K562 (cell line): ENCODE measurements around the gene NPC1L1. TPM values are rescaled to one million over a fixed set of nuclear protein-coding genes. Genes with fewer than 3 reads are reported as not detected.

Experiments
- CBFB ChIP-seq: sonication (generic); formaldehyde crosslinking; IDR thresholded peaks from 2 replicates; pipeline ENCODE4 v1.4.0; 2020; ENCODE audit warnings: mild to moderate bottlenecking, missing genetic modification reagents
- CREM ChIP-seq: IDR thresholded peaks from 2 replicates; pipeline ENCODE4 v1.6.1; 2014; ENCODE audit warnings: antibody characterized with exemption, low read depth
- HDAC6 ChIP-seq: IDR thresholded peaks from 2 replicates; pipeline ENCODE4 v1.6.1; 2012; ENCODE audit warnings: low read depth, mild to moderate bottlenecking, control low read depth, inconsistent platforms, low read length, moderate library complexity
- HIVEP1 ChIP-seq: fragments of 250-450 bp; sonication (Bioruptor Pico); IDR thresholded peaks from 2 replicates; pipeline ENCODE4 v1.4.0; 2020; ENCODE audit warnings: mild to moderate bottlenecking
- NFIC ChIP-seq: fragments of 450-650 bp; IDR thresholded peaks from 2 replicates; pipeline ENCODE4 v1.6.1; 2017; ENCODE audit warnings: mild to moderate bottlenecking, inconsistent platforms
- SFPQ ChIP-seq: fragments of 200-400 bp; formaldehyde crosslinking; IDR thresholded peaks from 2 replicates; pipeline ENCODE4 v1.6.1; 2017; ENCODE audit warnings: mild to moderate bottlenecking, low read depth, low read length, moderate library complexity
- TBL1XR1 ChIP-seq, 2 experiments: IDR thresholded peaks; 2 replicates each; pipeline ENCODE4 v1.6.1; 2012; ENCODE audit warnings: improper control_type of control experiment in 2 of 2, low read length in 2 of 2, mild to moderate bottlenecking in 1 of 2
- TCF7L2 ChIP-seq: fragments of 150-350 bp; IDR thresholded peaks from 2 replicates; pipeline ENCODE4 v1.6.1; 2016; ENCODE audit warnings: low read depth, mild to moderate bottlenecking, low read length, moderate library complexity
- TEAD4 ChIP-seq, 2 experiments: sonication (generic) in 1 of 2; formaldehyde crosslinking in 1 of 2; IDR thresholded peaks; 2 replicates each; pipeline versions ENCODE4 v1.6.1 to v1.8.0; 2012 to 2022; ENCODE audit warnings: borderline replicate concordance in 1 of 2, inconsistent platforms in 1 of 2, low read length in 1 of 2, mild to moderate bottlenecking in 1 of 2, missing genetic modification reagents in 1 of 2
- XRCC3 ChIP-seq: fragments of 450-650 bp; IDR thresholded peaks from 2 replicates; pipeline ENCODE4 v1.6.1; 2017; ENCODE audit warnings: mild to moderate bottlenecking, moderate library complexity
- ZFPM2 ChIP-seq: fragments of 250-450 bp; sonication (Bioruptor Pico); IDR thresholded peaks from 2 replicates; pipeline ENCODE4 v1.5.1; 2022; ENCODE audit warnings: mild to moderate bottlenecking
- ZFX ChIP-seq: sonication (generic); formaldehyde crosslinking; IDR thresholded peaks from 2 replicates; pipeline ENCODE4 v1.8.0; 2022; ENCODE audit warnings: mild to moderate bottlenecking, missing genetic modification reagents, moderate library complexity
- ZNF316 ChIP-seq: fragments of 450-650 bp; IDR thresholded peaks from 2 replicates; pipeline ENCODE4 v1.6.1; 2016
- ZNF407 ChIP-seq: fragments of 450-650 bp; IDR thresholded peaks from 2 replicates; pipeline ENCODE4 v1.6.1; 2016; ENCODE audit warnings: low read depth
- ZNF644 ChIP-seq: fragments of 200-800 bp; sonication (Bioruptor generic); IDR thresholded peaks from 2 replicates; pipeline ENCODE4 v1.6.1; 2016; ENCODE audit warnings: low read depth, missing genetic modification characterization, missing compliant biosample characterization
- ZZZ3 ChIP-seq: fragments of 450-650 bp; IDR thresholded peaks from 2 replicates; pipeline ENCODE4 v1.6.1; 2016; ENCODE audit warnings: antibody characterized with exemption, mild to moderate bottlenecking, moderate library complexity
- polyA plus RNA-seq, 8 experiments: library from polyadenylated mRNA; depleted of rRNA in 4 of 8; stranded (reverse) in 5 of 8; unstranded in 3 of 8; fragments of >200 nt; fragmentation: Nextera tagmentation in 2 of 8; fragmentation: Illumina TruSeq in 1 of 8; extraction: Ambion mirVana in 2 of 8; extraction: Trizol in 1 of 8; gene quantifications; 2 replicates each; pipeline versions ENCODE4 v1.2.1 to v1.2.3, GENCODE V29; 2011 to 2014; ENCODE audit warnings: inconsistent platforms in 1 of 8, missing spikeins in 1 of 8
- total RNA-seq, 7 experiments: library from RNA; depleted of rRNA in 6 of 7; stranded (reverse); fragments of >200 nt in 6 of 7; fragmentation: Illumina TruSeq in 2 of 7; extraction: Trizol in 2 of 7; gene quantifications; 2 replicates each; pipeline versions ENCODE4 v1.2.1 to v1.2.3, GENCODE V29; 2011 to 2021; ENCODE audit warnings: low replicate concordance in 1 of 7

The NPC1L1 gene
- total and polyA plus RNA-seq, 9 of the 15 experiments (the other 6 are each of a cell fraction or from before 2014, with no cell fraction given) = 0.01 to 0.18 (median 0.07) TPM; not detected in 4

- TF ChIP-seq ZNF407 (no peak), XRCC3 (no peak), SFPQ (no peak), ZFX (CRISPR knock-in tag) (peak; percentile 93), ZNF644 (tag) (no peak), ZFPM2 (no peak), CBFB (no peak), NFIC (no peak; the same call in 1 of the 2 replicates), CREM (peak; percentile 77), HDAC6 (no peak), ZNF316 (peak; percentile 84), ZZZ3 (no peak), TEAD4 (IDR thresholded peaks at IDR 0.05; ENCODE audit: low read length) (0 out of 2 replicates have a peak, but pooled peaks have one; percentile 6), TEAD4 (CRISPR knock-in tag; IDR thresholded peaks at IDR 0.05; ENCODE audit: borderline replicate concordance) (no peak), TBL1XR1 (IDR thresholded peaks at IDR 0.05; ENCODE audit: low read length in 2 of 2) (no peak), TCF7L2 (no peak), HIVEP1 (CRISPR knock-in tag) (no peak)
Measured at GRCh38 chr7:44581879-44582603, 40.9 kb upstream of the NPC1L1 start, which contains the start of gene TMED4 (continued).
